Endodermal cell (in vitro differentiated cells): ENCODE results near the gene ICAM1. TPM values are rescaled to one million over a fixed set of nuclear protein-coding genes. Genes with fewer than 3 reads are reported as not detected.

Experiments used
- DNase-seq: peaks from one replicate; pipeline ENCODE4 v3.0.0-alpha.2; 2017
- H3K27ac ChIP-seq: 2 replicates; pipeline ENCODE4 v1.5.1; 2013; ENCODE audit warnings: mild to moderate bottlenecking, low read depth, low read length, moderate library complexity
- H3K27me3 ChIP-seq: 2 replicates; pipeline ENCODE4 v1.6.1; 2013; ENCODE audit warnings: mild to moderate bottlenecking, low read length, moderate library complexity; ENCODE audit not compliant: insufficient read depth, control insufficient read depth, poor library complexity, severe bottlenecking
- H3K36me3 ChIP-seq: 2 replicates; pipeline ENCODE4 v1.7.0; 2013; ENCODE audit warnings: mild to moderate bottlenecking, low read length, moderate library complexity; ENCODE audit not compliant: control insufficient read depth, insufficient read depth
- H3K4me1 ChIP-seq: one replicate; pipeline ENCODE4 v1.7.0; 2013; ENCODE audit warnings: low read length; ENCODE audit not compliant: control insufficient read depth, insufficient read depth
- H3K4me3 ChIP-seq: 2 replicates; pipeline ENCODE4 v1.5.1; 2013; ENCODE audit warnings: mild to moderate bottlenecking, low read length, moderate library complexity
- H3K9ac ChIP-seq: 2 replicates; pipeline ENCODE4 v1.6.1; 2013; ENCODE audit warnings: mild to moderate bottlenecking, low read length, moderate library complexity; ENCODE audit not compliant: poor library complexity, severe bottlenecking; ENCODE audit errors: extremely low read depth
- H3K9me3 ChIP-seq: 2 replicates; pipeline ENCODE4 v1.6.1; 2013; ENCODE audit warnings: mild to moderate bottlenecking, low read length, moderate library complexity; ENCODE audit not compliant: control insufficient read depth
- H3K27ac Mint-ChIP-seq: 2 replicates; pipeline ENCODE4 v1.8.0; 2020; ENCODE audit warnings: mixed read lengths
- H3K27me3 Mint-ChIP-seq: 2 replicates; pipeline ENCODE4 v1.8.0; 2021; ENCODE audit warnings: mild to moderate bottlenecking, mixed read lengths; ENCODE audit not compliant: insufficient read depth
- H3K36me3 Mint-ChIP-seq: 2 replicates; pipeline ENCODE4 v1.8.0; 2020; ENCODE audit warnings: low read depth, mixed read lengths
- H3K4me1 Mint-ChIP-seq: 2 replicates; pipeline ENCODE4 v1.8.0; 2020; ENCODE audit warnings: mixed read lengths
- H3K4me3 Mint-ChIP-seq: 2 replicates; pipeline ENCODE4 v1.8.0; 2020; ENCODE audit warnings: mild to moderate bottlenecking, moderate library complexity, mixed read lengths
- H3K9me3 Mint-ChIP-seq: 2 replicates; pipeline ENCODE4 v1.8.0; 2020; ENCODE audit warnings: mild to moderate bottlenecking, mixed read lengths
- CTCF ChIP-seq: fragments of 200-600 bp; sonication (generic); conservative IDR thresholded peaks from 2 replicates; pipeline ENCODE4 v1.5.0; 2021; ENCODE audit warnings: antibody characterized with exemption, mild to moderate bottlenecking
- WGBS, 2 experiments: methylation state at CpG; one replicate each; pipeline versions ENCODE4 v1.1.5 to v1.1.7; 2013; ENCODE audit warnings: missing lambda C conversion rate in 2 of 2, mixed read lengths in 1 of 2; ENCODE audit not compliant: insufficient coverage in 1 of 2, insufficient read length in 1 of 2; 5-methylcytosine and 5-hydroxymethylcytosine counted together
- total RNA-seq, 2 donors: library from RNA; stranded (reverse); fragmentation: NEBNext Ultra II Directional in 1 of 2; extraction: Animal tissue kit (Norgen Biotek cat#: 25700) in 1 of 2; gene quantifications; 2 replicates in 1 of 2; 3 replicates in 1 of 2; pipeline ENCODE4 v1.2.1, GENCODE V29; 2021

ICAM1 gene
- total RNA-seq, 2 donors from 2014 or later = 1.7 to 5.2 TPM

DNA sequence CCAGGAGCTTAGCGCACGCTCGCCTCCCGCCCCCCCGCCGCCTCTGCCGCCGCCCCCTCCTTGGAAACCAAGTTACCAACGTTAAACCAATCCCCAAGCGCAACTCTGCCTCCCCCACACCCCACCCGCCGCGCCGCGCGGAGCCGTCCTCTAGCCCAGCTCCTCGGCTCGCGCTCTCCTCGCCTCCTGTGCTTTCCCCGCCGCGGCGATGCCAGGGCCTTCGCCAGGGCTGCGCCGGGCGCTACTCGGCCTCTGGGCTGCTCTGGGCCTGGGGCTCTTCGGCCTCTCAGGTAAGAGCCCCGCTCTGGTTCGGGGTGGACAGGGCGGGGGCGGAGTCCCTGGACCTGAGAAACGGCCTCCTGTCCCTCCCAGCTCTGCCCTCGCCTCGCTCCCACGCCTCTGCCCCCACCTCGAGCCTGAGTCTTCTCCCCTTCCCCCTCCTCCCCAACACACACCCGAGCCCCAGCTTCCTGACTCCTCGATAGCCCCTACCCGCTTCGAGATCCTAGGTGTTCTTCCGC is 19.0 kb downstream of the ICAM1 start, which contains the start of gene ICAM5:
TSS of gene ICAM5 (plus strand) at position 117 of the 521 bp plus-strand sequence. CDS start at position 209, 92 bp downstream.
- WGBS, 2 experiments = 3 to 12% methylated on average over 4 to 41 of the region's 45 CpGs
- Mint-ChIP-seq H3K27me3 (peaks cover 96% of the 10 kb centered on the region), H3K27ac (no peak within 1 kb of the TSS), H3K4me1 (peaks cover 10% of the 10 kb centered on the region), H3K4me3 (peak within 1 kb of the TSS; percentile 42), H3K36me3 (no peaks in the 10 kb centered on the region), H3K9me3 (peaks cover 5% of the 10 kb centered on the region)
- Histone ChIP-seq H3K4me3 (peak within 1 kb of the TSS; percentile 56), H3K27me3 (peaks cover 98% of the 10 kb centered on the region), H3K36me3 (no peaks in the 10 kb centered on the region), H3K9me3 (no peaks in the 10 kb centered on the region), H3K27ac (no peak within 1 kb of the TSS), H3K9ac (no peak within 1 kb of the TSS), H3K4me1 (peaks cover 3% of the 10 kb centered on the region)
- TF ChIP-seq CTCF = peak; percentile 2
- DNase-seq = no peak

GRCh38 chr19:10290357-10290875 is 19.5 kb downstream of the ICAM1 start:
- Mint-ChIP-seq H3K4me3 (peak overlapping the region; percentile 42), H3K4me1 (peaks cover 10% of the 10 kb centered on the region), H3K36me3 (no peaks in the 10 kb centered on the region), H3K9me3 (peaks cover 5% of the 10 kb centered on the region), H3K27ac (no peak overlapping the region), H3K27me3 (peaks cover 100% of the 10 kb centered on the region)
- no peak for TF ChIP-seq CTCF
- peaks cover 3% of the 10 kb centered on the region for H3K4me1 ChIP-seq
- DNase-seq = peak; percentile 75
- no peak overlapping the region for H3K9ac ChIP-seq
- H3K9me3 ChIP-seq = no peaks in the 10 kb centered on the region
- H3K36me3 ChIP-seq = no peaks in the 10 kb centered on the region
- no peak overlapping the region for H3K27ac ChIP-seq
- peaks cover 100% of the 10 kb centered on the region for H3K27me3 ChIP-seq
- 2% methylated on average over 24 to 30 of the region's 30 CpGs for WGBS, 2 experiments
- H3K4me3 ChIP-seq = no peak overlapping the region

DNA sequence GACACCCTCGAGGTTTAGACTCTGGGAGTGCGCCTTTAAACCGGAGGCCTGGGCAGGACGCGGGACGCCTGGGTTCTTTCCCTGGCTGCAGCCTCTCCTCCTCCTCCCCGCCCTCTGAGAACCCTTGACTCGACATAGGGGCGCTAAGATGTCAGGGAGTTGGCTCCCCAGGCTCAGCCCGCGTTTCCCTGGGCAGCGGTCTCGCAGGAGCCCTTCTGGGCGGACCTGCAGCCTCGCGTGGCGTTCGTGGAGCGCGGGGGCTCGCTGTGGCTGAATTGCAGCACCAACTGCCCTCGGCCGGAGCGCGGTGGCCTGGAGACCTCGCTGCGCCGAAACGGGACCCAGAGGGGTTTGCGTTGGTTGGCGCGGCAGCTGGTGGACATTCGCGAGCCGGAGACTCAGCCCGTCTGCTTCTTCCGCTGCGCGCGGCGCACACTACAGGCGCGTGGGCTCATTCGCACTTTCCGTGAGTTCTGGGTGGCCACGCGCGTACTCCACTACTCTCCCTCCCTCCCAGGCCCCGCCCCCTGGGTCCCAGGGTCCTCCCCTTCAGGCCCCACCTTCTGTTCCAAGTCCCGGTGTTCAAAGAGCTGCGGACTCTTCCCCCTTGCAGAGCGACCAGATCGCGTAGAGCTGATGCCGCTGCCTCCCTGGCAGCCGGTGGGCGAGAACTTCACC is 20.1 kb downstream of the ICAM1 start:
- peak; percentile 82 for DNase-seq
- Mint-ChIP-seq H3K9me3 (peaks cover 9% of the 10 kb centered on the region), H3K4me1 (peaks cover 14% of the 10 kb centered on the region), H3K36me3 (no peaks in the 10 kb centered on the region), H3K4me3 (peak overlapping the region; percentile 42), H3K27me3 (peaks cover 100% of the 10 kb centered on the region), H3K27ac (no peak overlapping the region)
- Histone ChIP-seq H3K27me3 (peaks cover 100% of the 10 kb centered on the region), H3K27ac (no peak overlapping the region), H3K36me3 (no peaks in the 10 kb centered on the region), H3K4me1 (peaks cover 3% of the 10 kb centered on the region), H3K9me3 (no peaks in the 10 kb centered on the region), H3K4me3 (peak overlapping the region; percentile 56), H3K9ac (no peak overlapping the region)
- WGBS, 2 experiments = 1 to 2% methylated on average over 20 to 57 of the region's 57 CpGs
- TF ChIP-seq CTCF = no peak
